Lower lobe of right lung (tissue), 2 donors: ENCODE data around the gene SLC1A4. TPM values are rescaled to one million over a fixed set of nuclear protein-coding genes. Genes with fewer than 3 reads are reported as not detected.
A peak's percentile ranks its signal among the peaks of the same experiment; 100 is the strongest.
"Not testable (repeated sequence)": the region's sequence is repeated elsewhere in the genome, so short reads cannot be mapped to it uniquely, and the experiment has no call there.

Source experiments
- ATAC-seq, 2 donors: fragments of 200-7000 bp; cut with Tn5 transposase; one replicate each; pipeline ENCODE4 v1.9.1; 2020 to 2022; ENCODE audit warnings: mild to moderate bottlenecking in 2 of 2, moderate library complexity in 2 of 2
- DNase-seq: peaks from one replicate; pipeline ENCODE4 v3.0.0-alpha.2; 2020
- H3K27ac ChIP-seq: fragments of 200-600 bp; one replicate; pipeline ENCODE4 v1.8.0; 2022
- H3K27me3 ChIP-seq: fragments of 200-600 bp; one replicate; pipeline ENCODE4 v1.8.0; 2022; ENCODE audit warnings: low read depth
- H3K36me3 ChIP-seq: fragments of 200-600 bp; one replicate; pipeline ENCODE4 v1.8.0; 2022; ENCODE audit warnings: mild to moderate bottlenecking
- H3K4me1 ChIP-seq: fragments of 200-600 bp; one replicate; pipeline ENCODE4 v1.8.0; 2022
- H3K4me3 ChIP-seq: fragments of 200-600 bp; one replicate; pipeline ENCODE4 v1.8.0; 2022; ENCODE audit warnings: mild to moderate bottlenecking
- H3K9me3 ChIP-seq: fragments of 200-600 bp; one replicate; pipeline ENCODE4 v1.8.0; 2022
- CTCF ChIP-seq: fragments of 200-600 bp; IDR thresholded peaks from one replicate; pipeline ENCODE4 v1.8.0; 2022; ENCODE audit warnings: antibody characterized with exemption, mild to moderate bottlenecking
- intact Hi-C: fragments of 100-400 bp; cut with DNase I; formaldehyde crosslinking; loops from one replicate; pipeline ENCODE4 v1.11.0; 2022
- total RNA-seq: library from RNA; stranded (reverse); fragmentation: NEBNext Ultra II Directional; extraction: Animal tissue kit (Norgen Biotek cat#: 25700); gene quantifications from one replicate; pipeline ENCODE4 v1.2.1, GENCODE V29; 2021
- donor health status: DM: no; HTN: yes; CAD: no; lungs with severe emphysema.

The SLC1A4 gene
- total RNA-seq, 1 donor from 2014 or later, result 9.7 TPM

DNA sequence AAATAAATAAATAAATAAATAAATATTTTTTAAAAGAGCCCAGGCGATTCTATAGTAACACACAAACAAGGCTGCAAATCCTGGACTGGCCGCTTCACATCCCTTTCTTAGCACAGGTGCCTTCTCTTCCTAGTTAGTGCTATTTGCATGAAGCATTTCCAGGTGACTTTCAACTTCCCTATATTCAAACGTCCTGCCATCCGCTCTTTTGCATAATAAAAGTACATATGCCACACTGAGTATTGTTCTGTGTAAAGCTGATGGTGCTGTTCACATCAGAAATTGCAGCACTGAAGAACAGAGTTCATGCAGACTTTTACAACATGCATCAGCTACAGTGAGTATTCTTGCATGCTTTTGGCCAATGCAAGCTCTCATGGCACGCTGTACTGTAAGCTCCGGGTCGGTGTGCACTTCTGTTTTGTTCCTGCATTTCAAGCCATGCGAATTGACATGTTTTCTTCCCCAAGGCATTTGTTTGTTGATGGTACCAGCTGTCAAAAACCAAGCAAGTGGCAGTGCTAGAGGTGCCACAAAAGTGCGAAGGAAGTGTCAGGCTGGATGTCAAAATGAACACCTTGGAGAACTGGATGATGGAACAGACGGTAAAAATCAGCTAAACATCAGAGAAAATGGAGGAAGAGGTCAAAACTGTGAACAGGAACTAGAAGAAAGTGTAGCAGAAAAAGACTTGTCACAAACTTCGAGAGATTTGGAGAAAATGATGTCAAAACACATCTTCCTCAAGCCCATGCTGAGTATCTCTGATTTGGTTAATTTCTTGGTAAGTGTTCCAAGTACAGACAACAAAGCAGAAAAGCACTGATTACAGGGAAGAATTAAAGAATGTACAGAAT, 41.5 kb downstream of the SLC1A4 start:
- no peak for TF ChIP-seq CTCF
- Histone ChIP-seq H3K36me3 (no peaks in the 10 kb centered on the region), H3K27me3 (no peaks in the 10 kb centered on the region), H3K27ac (no peak overlapping the region), H3K4me1 (peaks cover 27% of the 10 kb centered on the region), H3K4me3 (no peak overlapping the region), H3K9me3 (no peaks in the 10 kb centered on the region)
- DNase-seq, result no peak
- no peak for ATAC-seq
- intact Hi-C loops, result no loop called here

- no peak for TF ChIP-seq CTCF
- DNase-seq (no peak), ATAC-seq (peak; percentile 69 to 76)
- H3K36me3 ChIP-seq, result no peaks in the 10 kb centered on the region
- intact Hi-C loops, result no loop called here
- H3K4me3 ChIP-seq, result peak overlapping the region; percentile 4
- H3K27me3 ChIP-seq, result no peaks in the 10 kb centered on the region
- H3K27ac ChIP-seq, result no peak overlapping the region
- peaks cover 27% of the 10 kb centered on the region for H3K4me1 ChIP-seq
- H3K9me3 ChIP-seq, result no peaks in the 10 kb centered on the region
These were observed 42.3 kb downstream of the SLC1A4 start for GRCh38 chr2:65031341-65032018.

DNA sequence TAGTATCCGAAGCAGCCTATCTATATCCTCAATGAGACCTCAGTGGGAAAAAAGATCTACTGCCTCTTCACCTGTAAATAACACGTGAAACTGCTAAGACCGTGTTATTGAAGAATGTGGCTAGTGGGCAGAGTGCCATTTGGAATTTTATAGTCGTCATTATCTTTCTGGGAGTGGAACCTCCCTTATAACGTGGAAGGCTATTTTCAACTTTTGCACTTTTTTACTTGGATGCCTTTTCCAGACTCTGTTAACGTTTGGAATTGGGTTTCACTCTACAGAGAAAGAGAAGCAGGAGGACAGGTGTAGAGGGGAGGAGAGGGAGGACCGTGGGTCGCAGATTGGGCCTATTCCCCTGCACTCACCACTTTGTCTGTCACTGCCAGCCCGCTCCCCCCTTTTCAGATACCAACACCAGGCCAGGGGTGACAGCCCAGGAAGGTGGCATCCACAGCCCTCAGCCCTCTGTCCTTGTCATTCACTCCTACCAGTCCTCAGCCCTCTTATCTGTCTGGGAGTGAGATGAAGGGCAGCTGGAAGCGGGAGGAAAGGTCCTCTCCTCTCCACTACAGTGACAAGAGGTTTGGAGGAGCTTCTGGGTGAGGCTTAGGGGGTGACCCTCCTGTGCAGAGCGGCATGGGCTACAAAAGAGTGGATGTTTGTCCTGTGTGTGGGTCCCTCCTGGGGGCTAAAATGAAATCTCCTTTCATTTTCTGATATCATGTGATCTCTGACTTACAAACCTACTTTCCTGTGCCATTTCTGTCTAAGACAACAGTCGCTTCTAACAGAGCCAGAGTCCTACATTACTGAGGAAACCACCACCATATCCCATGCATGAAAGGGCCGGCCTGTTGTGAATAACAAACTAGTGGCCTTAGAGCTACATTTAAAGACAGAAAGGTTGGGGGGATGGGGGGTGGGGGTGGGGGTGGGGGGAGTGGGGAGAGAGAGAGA, 43.1 kb downstream of the SLC1A4 start:
- no peaks in the 10 kb centered on the region for H3K9me3 ChIP-seq
- intact Hi-C loops, result no loop called here
- H3K36me3 ChIP-seq, result no peaks in the 10 kb centered on the region
- peak overlapping the region; percentile 15 for H3K27ac ChIP-seq
- ATAC-seq (peak in 1 of 2 donors; percentile 13), DNase-seq (no peak)
- no peaks in the 10 kb centered on the region for H3K27me3 ChIP-seq
- H3K4me1 ChIP-seq, result peaks cover 27% of the 10 kb centered on the region
- peak overlapping the region; percentile 4 for H3K4me3 ChIP-seq
- no peak for TF ChIP-seq CTCF

GRCh38 chr2:65033178-65033577, 44.0 kb downstream of the SLC1A4 start:
- no peak overlapping the region for H3K27ac ChIP-seq
- TF ChIP-seq CTCF, result no peak
- no peaks in the 10 kb centered on the region for H3K36me3 ChIP-seq
- H3K27me3 ChIP-seq, result no peaks in the 10 kb centered on the region
- peaks cover 21% of the 10 kb centered on the region for H3K4me1 ChIP-seq
- DNase-seq, result no peak
- intact Hi-C loops, result no loop called here
- no peak for ATAC-seq
- H3K4me3 ChIP-seq, result no peak overlapping the region
- H3K9me3 ChIP-seq, result no peaks in the 10 kb centered on the region

- DNase-seq, H3K4me3 ChIP-seq, H3K27ac ChIP-seq, H3K36me3 ChIP-seq, intact Hi-C loops, H3K9me3 ChIP-seq, ATAC-seq, H3K27me3 ChIP-seq: not testable (repeated sequence)
- H3K4me1 ChIP-seq, result peaks cover 16% of the 10 kb centered on the region
These were observed 44.5 kb downstream of the SLC1A4 start for GRCh38 chr2:65033667-65034066.
